ENCODE results near the gene DRC3.

DRC3 gene

DNA sequence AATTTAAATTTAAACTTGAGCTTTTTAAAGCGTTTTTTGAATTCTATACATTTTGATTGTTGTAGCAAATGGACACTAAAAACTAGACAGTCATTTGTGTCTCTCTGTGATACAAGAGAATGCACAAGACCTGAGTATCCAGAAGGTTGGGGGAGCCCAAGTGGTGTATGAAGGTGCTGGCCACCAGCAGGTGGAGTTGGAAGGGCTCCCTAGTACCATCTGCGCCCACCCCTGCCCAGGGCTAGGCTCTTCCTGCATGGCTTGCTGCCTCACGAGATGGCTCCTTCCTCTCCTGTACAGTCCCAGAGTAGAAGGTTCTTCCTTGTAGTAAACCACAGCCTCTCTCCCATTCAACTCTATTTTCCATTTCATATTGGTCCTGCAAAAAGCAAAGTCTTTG lies 83.6 kb downstream of the DRC3 start:
- no peak for DNase-seq

DNA sequence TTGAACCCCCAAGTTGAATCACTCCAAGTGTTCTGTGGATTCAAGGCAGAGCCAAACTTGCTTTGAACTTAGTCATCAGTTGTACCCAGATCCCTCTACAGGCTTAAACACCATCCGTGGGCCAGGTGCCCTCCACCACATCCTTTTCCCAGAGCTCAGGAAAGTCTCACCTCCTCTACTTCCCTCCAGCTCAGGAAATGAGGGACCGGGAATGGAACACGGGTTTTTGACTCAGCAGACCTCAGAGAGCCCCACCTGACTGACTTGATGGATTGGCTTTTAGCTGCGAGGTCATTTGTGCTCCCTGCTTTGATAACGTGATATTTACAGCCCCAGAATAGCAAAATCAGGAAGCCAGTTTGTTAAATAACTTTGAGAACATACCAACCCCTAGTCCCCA lies 86.6 kb downstream of the DRC3 start:
- no peak for DNase-seq

DNA sequence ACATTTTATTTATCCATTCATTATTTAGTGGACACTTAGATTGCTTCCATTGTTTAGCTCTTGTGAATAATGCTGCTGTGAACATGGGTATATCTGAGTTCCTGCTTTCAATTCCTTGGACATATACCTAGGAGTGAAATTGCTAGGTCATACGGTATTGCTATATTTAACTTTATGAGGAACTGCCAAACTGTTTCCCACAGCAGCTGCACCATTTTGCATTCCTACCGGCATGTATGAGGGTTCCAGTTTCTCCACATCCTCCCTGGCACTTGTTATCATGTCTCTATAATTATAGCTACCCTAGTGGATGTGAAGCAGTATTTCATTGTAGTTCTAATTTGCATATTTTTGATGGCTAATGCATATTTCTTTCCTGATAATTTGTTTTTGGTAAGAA lies 91.4 kb downstream of the DRC3 start:
- DNase-seq: no peak

GRCh38 chr17:18065546-18065945 lies 92.9 kb downstream of the DRC3 start:
- DNase-seq: no peak

Measured in C1 segment of cervical spinal cord (tissue), 14 donors.